ENCODE results near the gene CHORDC1. TPM values are rescaled to one million over a fixed set of nuclear protein-coding genes. Genes with fewer than 3 reads are reported as not detected.
A peak's percentile ranks its signal among the peaks of the same experiment; 100 is the strongest.
"Not testable (repeated sequence)": the region's sequence is repeated elsewhere in the genome, so short reads cannot be mapped to it uniquely, and the experiment has no call there.

The CHORDC1 gene
- total RNA-seq, 3 donors from 2014 or later = 18.1 to 37.6 (median 20.7) TPM

GRCh38 chr11:90208857-90209256 lies 14.0 kb downstream of the CHORDC1 start:
- Histone ChIP-seq H3K4me1 (ENCODE audit: low read depth) (no peaks in the 10 kb centered on the region), H3K4me3 (no peak overlapping the region), H3K9me3 (no peaks in the 10 kb centered on the region), H3K36me3 (ENCODE audit: low read depth) (no peaks in the 10 kb centered on the region)
- DNase-seq (no peak), ATAC-seq (no peak)
- intact Hi-C loops (cut with DNase I, micrococcal nuclease) = no loop called here
- TF ChIP-seq, protein P1, sequence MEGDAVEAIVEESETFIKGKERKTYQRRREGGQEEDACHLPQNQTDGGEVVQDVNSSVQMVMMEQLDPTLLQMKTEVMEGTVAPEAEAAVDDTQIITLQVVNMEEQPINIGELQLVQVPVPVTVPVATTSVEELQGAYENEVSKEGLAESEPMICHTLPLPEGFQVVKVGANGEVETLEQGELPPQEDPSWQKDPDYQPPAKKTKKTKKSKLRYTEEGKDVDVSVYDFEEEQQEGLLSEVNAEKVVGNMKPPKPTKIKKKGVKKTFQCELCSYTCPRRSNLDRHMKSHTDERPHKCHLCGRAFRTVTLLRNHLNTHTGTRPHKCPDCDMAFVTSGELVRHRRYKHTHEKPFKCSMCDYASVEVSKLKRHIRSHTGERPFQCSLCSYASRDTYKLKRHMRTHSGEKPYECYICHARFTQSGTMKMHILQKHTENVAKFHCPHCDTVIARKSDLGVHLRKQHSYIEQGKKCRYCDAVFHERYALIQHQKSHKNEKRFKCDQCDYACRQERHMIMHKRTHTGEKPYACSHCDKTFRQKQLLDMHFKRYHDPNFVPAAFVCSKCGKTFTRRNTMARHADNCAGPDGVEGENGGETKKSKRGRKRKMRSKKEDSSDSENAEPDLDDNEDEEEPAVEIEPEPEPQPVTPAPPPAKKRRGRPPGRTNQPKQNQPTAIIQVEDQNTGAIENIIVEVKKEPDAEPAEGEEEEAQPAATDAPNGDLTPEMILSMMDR (IDR thresholded peaks at IDR 0.05) = no peak

- H3K36me3 ChIP-seq (ENCODE audit: low read depth); H3K4me3 ChIP-seq; ATAC-seq; H3K9me3 ChIP-seq; H3K4me1 ChIP-seq (ENCODE audit: low read depth); DNase-seq; intact Hi-C loops (cut with DNase I, micrococcal nuclease): not testable (repeated sequence)
Measured at GRCh38 chr11:90207992-90208391, 14.9 kb downstream of the CHORDC1 start.

- TF ChIP-seq, protein P1 (IDR thresholded peaks at IDR 0.05) = peak; percentile 87
- Histone ChIP-seq H3K4me3 (no peak overlapping the region), H3K4me1 (ENCODE audit: low read depth) (no peaks in the 10 kb centered on the region), H3K36me3 (ENCODE audit: low read depth) (no peaks in the 10 kb centered on the region), H3K9me3 (no peaks in the 10 kb centered on the region)
- DNase-seq (peak in 1 of 3 donors; percentile 14), ATAC-seq (peak; percentile 75)
- intact Hi-C loops (cut with DNase I, micrococcal nuclease) = no loop called here
Measured at GRCh38 chr11:90204832-90205646, 17.8 kb downstream of the CHORDC1 start.

GRCh38 chr11:90204407-90204806 lies 18.4 kb downstream of the CHORDC1 start:
- Histone ChIP-seq H3K36me3 (ENCODE audit: low read depth) (no peaks in the 10 kb centered on the region), H3K4me1 (ENCODE audit: low read depth) (no peaks in the 10 kb centered on the region), H3K4me3 (no peak overlapping the region), H3K9me3 (no peaks in the 10 kb centered on the region)
- DNase-seq (no peak), ATAC-seq (no peak)
- TF ChIP-seq, protein P1 (IDR thresholded peaks at IDR 0.05) = no peak
- intact Hi-C loops (cut with DNase I, micrococcal nuclease) = no loop called here

DNA sequence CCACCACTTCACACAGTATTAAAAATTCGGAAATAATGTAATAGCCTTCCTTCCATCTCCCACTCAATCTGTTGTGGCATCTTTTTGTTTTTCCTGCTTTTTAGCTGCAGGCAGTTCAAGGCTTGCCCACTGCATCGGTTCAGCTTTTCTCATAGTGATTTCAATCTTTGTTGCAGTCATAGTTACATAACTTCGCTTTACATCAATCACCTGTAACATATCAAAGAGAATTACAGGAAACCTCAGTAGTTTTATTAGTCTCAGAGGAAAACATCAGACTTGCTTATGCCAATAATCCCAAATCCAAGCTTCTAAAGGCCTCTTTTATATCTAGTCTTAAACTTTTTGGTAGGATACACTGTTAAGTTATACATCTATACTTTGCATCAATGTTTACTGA lies 20.5 kb downstream of the CHORDC1 start:
- DNase-seq (no peak), ATAC-seq (no peak)
- intact Hi-C loops (cut with DNase I, micrococcal nuclease) = no loop called here
- no peak overlapping the region for H3K4me3 ChIP-seq
- no peaks in the 10 kb centered on the region for H3K36me3 ChIP-seq (ENCODE audit: low read depth)
- no peaks in the 10 kb centered on the region for H3K4me1 ChIP-seq (ENCODE audit: low read depth)
- TF ChIP-seq, protein P1 (IDR thresholded peaks at IDR 0.05) = no peak
- no peaks in the 10 kb centered on the region for H3K9me3 ChIP-seq

DNA sequence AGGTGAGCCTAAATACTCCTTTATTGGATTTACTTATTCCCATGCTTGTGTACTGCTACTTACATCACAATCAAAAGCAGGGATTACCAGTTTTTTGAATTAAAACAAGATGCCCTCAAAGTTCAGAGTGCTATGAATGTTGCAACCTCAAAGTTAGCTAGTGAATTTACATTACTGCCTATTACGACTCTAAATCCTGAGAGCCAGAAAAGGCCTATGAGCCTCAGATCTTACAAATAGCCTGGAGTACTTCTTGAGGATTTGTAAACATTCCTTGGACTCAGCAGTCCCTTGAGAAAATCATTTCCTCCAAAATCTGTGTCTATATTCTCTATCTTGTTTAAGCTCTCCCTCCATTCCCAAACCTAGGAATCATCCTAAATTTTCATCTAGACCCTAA lies 25.5 kb downstream of the CHORDC1 start:
- intact Hi-C loops (cut with DNase I, micrococcal nuclease) = no loop called here
- no peaks in the 10 kb centered on the region for H3K36me3 ChIP-seq (ENCODE audit: low read depth)
- no peaks in the 10 kb centered on the region for H3K9me3 ChIP-seq
- TF ChIP-seq, protein P1 (IDR thresholded peaks at IDR 0.05) = no peak
- H3K4me1 ChIP-seq (ENCODE audit: low read depth) = no peaks in the 10 kb centered on the region
- no peak for DNase-seq
- ATAC-seq = no peak
- no peak overlapping the region for H3K4me3 ChIP-seq

Data from mucosa of descending colon (tissue), 3 donors.